H9 (cell line): ENCODE results near the gene AHDC1. TPM values are rescaled to one million over a fixed set of nuclear protein-coding genes. Genes with fewer than 3 reads are reported as not detected.

Source experiments
- DNase-seq: peaks from one replicate; pipeline ENCODE4 v3.0.0-alpha.2; 2017
- H2AFZ ChIP-seq: one replicate; pipeline ENCODE4 v1.6.1; 2013; ENCODE audit warnings: mild to moderate bottlenecking, low read length, control low read depth, moderate library complexity
- H2AK5ac ChIP-seq: 2 replicates; pipeline ENCODE4 v1.6.1; 2013; ENCODE audit warnings: low read length, control low read depth, mixed read lengths; ENCODE audit not compliant: insufficient read length
- H2BK120ac ChIP-seq: one replicate; pipeline ENCODE4 v1.6.1; 2013; ENCODE audit warnings: low read depth, mild to moderate bottlenecking, low read length, control low read depth, inconsistent platforms; ENCODE audit not compliant: poor library complexity, severe bottlenecking
- H2BK12ac ChIP-seq: 2 replicates; pipeline ENCODE4 v1.6.1; 2013; ENCODE audit warnings: low read length, control low read depth, mixed read lengths, low read depth; ENCODE audit not compliant: insufficient read length
- H2BK15ac ChIP-seq: 2 replicates; pipeline ENCODE4 v1.6.1; 2013; ENCODE audit warnings: low read depth, low read length, control low read depth
- H2BK20ac ChIP-seq: one replicate; pipeline ENCODE4 v1.6.1; 2013; ENCODE audit warnings: low read depth, mild to moderate bottlenecking, low read length, control low read depth, inconsistent platforms; ENCODE audit not compliant: poor library complexity, severe bottlenecking
- H2BK5ac ChIP-seq: 2 replicates; pipeline ENCODE4 v1.6.1; 2013; ENCODE audit warnings: low read length, control low read depth, mixed read lengths; ENCODE audit not compliant: insufficient read length
- H3K14ac ChIP-seq: 2 replicates; pipeline ENCODE4 v1.6.1; 2013; ENCODE audit warnings: low read length, control low read depth; ENCODE audit not compliant: insufficient read depth
- H3K18ac ChIP-seq: 2 replicates; pipeline ENCODE4 v1.6.1; 2013; ENCODE audit warnings: low read depth, mild to moderate bottlenecking, mixed read lengths, low read length, control low read depth; ENCODE audit not compliant: insufficient read length
- H3K23ac ChIP-seq: 2 replicates; pipeline ENCODE4 v1.6.1; 2013; ENCODE audit warnings: low read length, control low read depth, mixed read lengths, low read depth; ENCODE audit not compliant: insufficient read length
- H3K23me2 ChIP-seq: 2 replicates; pipeline ENCODE4 v1.6.1; 2013; ENCODE audit warnings: low read depth, mild to moderate bottlenecking, mixed read lengths, low read length, control low read depth; ENCODE audit not compliant: insufficient read length, poor library complexity, severe bottlenecking
- H3K27ac ChIP-seq: 2 replicates; pipeline ENCODE4 v1.5.1; 2013; ENCODE audit warnings: low read length, control low read depth, mixed read lengths, low read depth; ENCODE audit not compliant: insufficient read length
- H3K27me3 ChIP-seq: 2 replicates; pipeline ENCODE4 v1.6.1; 2013; ENCODE audit warnings: low read length, control low read depth, inconsistent platforms; ENCODE audit not compliant: insufficient read depth
- H3K4ac ChIP-seq: 2 replicates; pipeline ENCODE4 v1.6.1; 2013; ENCODE audit warnings: low read depth, mild to moderate bottlenecking, control low read depth, inconsistent platforms, low read length, moderate library complexity
- H3K4me1 ChIP-seq: 2 replicates; pipeline ENCODE4 v1.6.1; 2013; ENCODE audit warnings: low read length, control low read depth, inconsistent platforms; ENCODE audit not compliant: insufficient read depth
- H3K4me2 ChIP-seq: 2 replicates; pipeline ENCODE4 v1.6.1; 2013; ENCODE audit warnings: low read length, control low read depth, mixed read lengths; ENCODE audit not compliant: insufficient read length, insufficient read depth
- H3K56ac ChIP-seq: 2 replicates; pipeline ENCODE4 v1.6.1; 2013; ENCODE audit warnings: low read depth, mild to moderate bottlenecking, mixed read lengths, low read length, control low read depth; ENCODE audit not compliant: insufficient read length
- H3K79me1 ChIP-seq: 2 replicates; pipeline ENCODE4 v1.6.1; 2013; ENCODE audit warnings: low read depth, mild to moderate bottlenecking, moderate library complexity, low read length, control low read depth, inconsistent platforms; ENCODE audit not compliant: insufficient read depth, poor library complexity, severe bottlenecking
- H3K79me2 ChIP-seq: 2 replicates; pipeline ENCODE4 v1.6.1; 2013; ENCODE audit warnings: low read length, control low read depth, inconsistent platforms; ENCODE audit not compliant: insufficient read depth
- H3K9ac ChIP-seq: 2 replicates; pipeline ENCODE4 v1.6.1; 2013; ENCODE audit warnings: low read length, control low read depth, mixed read lengths; ENCODE audit not compliant: insufficient read length; ENCODE audit errors: extremely low read depth
- H3K9me3 ChIP-seq: one replicate; pipeline ENCODE4 v1.6.1; 2013; ENCODE audit warnings: low read depth, low read length, inconsistent platforms; ENCODE audit not compliant: control insufficient read depth
- H3T11ph ChIP-seq: one replicate; pipeline ENCODE4 v1.6.1; 2013; ENCODE audit warnings: mild to moderate bottlenecking, low read length, control low read depth, inconsistent platforms
- H4K20me1 ChIP-seq: one replicate; pipeline ENCODE4 v1.6.1; 2013; ENCODE audit not compliant: control insufficient read depth, insufficient read length, insufficient read depth
- H4K5ac ChIP-seq: 2 replicates; pipeline ENCODE4 v1.6.1; 2013; ENCODE audit warnings: low read depth, mild to moderate bottlenecking, mixed read lengths, low read length, control low read depth; ENCODE audit not compliant: insufficient read length
- H4K8ac ChIP-seq: replicated peaks from 2 replicates; pipeline ENCODE4 v1.6.1; 2013; ENCODE audit warnings: low read length, control low read depth, mixed read lengths, low read depth; ENCODE audit not compliant: insufficient read length
- H4K91ac ChIP-seq: 2 replicates; pipeline ENCODE4 v1.6.1; 2013; ENCODE audit warnings: low read depth, mild to moderate bottlenecking, moderate library complexity, mixed read lengths, low read length, control low read depth; ENCODE audit not compliant: insufficient read length
- H3K27ac Mint-ChIP-seq, 3 experiments: 2 replicates in 2 of 3; 3 replicates in 1 of 3; pipeline ENCODE4 v1.8.0; 2020 to 2021; ENCODE audit warnings: mixed read lengths in 3 of 3, mild to moderate bottlenecking in 1 of 3, moderate library complexity in 1 of 3
- H3K27me3 Mint-ChIP-seq: 2 replicates; pipeline ENCODE4 v1.8.0; 2021; ENCODE audit warnings: low read depth, mild to moderate bottlenecking, moderate library complexity, mixed read lengths
- H3K36me3 Mint-ChIP-seq, 3 experiments: 2 replicates in 2 of 3; 3 replicates in 1 of 3; pipeline ENCODE4 v1.8.0; 2020 to 2021; ENCODE audit warnings: low read depth in 3 of 3, mixed read lengths in 3 of 3; ENCODE audit not compliant: insufficient read depth in 1 of 3
- H3K4me1 Mint-ChIP-seq, 2 experiments: 2 replicates each; pipeline ENCODE4 v1.8.0; 2020; ENCODE audit warnings: mixed read lengths in 2 of 2
- H3K4me3 Mint-ChIP-seq, 2 experiments: 2 replicates in 1 of 2; 3 replicates in 1 of 2; pipeline ENCODE4 v1.8.0; 2020 to 2021; ENCODE audit warnings: mild to moderate bottlenecking in 2 of 2, mixed read lengths in 2 of 2, moderate library complexity in 1 of 2
- H3K9me3 Mint-ChIP-seq, 2 experiments: 2 replicates in 1 of 2; 3 replicates in 1 of 2; pipeline ENCODE4 v1.8.0; 2020; ENCODE audit warnings: mild to moderate bottlenecking in 2 of 2, mixed read lengths in 2 of 2, moderate library complexity in 1 of 2
- CTCF ChIP-seq: fragments of 200-600 bp; sonication (generic); conservative IDR thresholded peaks from 3 replicates; pipeline ENCODE4 v1.8.0; 2021; ENCODE audit warnings: antibody characterized with exemption, mild to moderate bottlenecking
- WGBS: extraction: QIAGEN DNeasy Blood & Tissue Kit; methylation state at CpG from one replicate; pipeline ENCODE4 v1.1.7; 2013; ENCODE audit warnings: missing lambda C conversion rate, low lambda C conversion rate, mixed read lengths; ENCODE audit not compliant: insufficient read length; ENCODE audit errors: extremely low coverage; 5-methylcytosine and 5-hydroxymethylcytosine counted together
- total RNA-seq: library from RNA; stranded (reverse); gene quantifications from 2 replicates; pipeline ENCODE4 v1.2.1, GENCODE V29; 2021

AHDC1 gene
- total RNA-seq, 1 experiment from 2014 or later: 29.4 TPM

- no peak overlapping the region for H3K9ac ChIP-seq
- no peaks in the 10 kb centered on the region for H4K20me1 ChIP-seq
- peaks cover 12% of the 10 kb centered on the region for H3K27me3 Mint-ChIP-seq
- no peaks in the 10 kb centered on the region for H3K9me3 Mint-ChIP-seq
- no peak for TF ChIP-seq CTCF
- no peak overlapping the region for H3K4me2 ChIP-seq
- H3K56ac ChIP-seq: no peak overlapping the region
- no peaks in the 10 kb centered on the region for H3K36me3 Mint-ChIP-seq
- H2BK120ac ChIP-seq: no peak overlapping the region
- H3K79me1 ChIP-seq: no peaks in the 10 kb centered on the region
- no CpG with 5 or more reads among the region's 2 CpGs for WGBS
- H4K8ac ChIP-seq: no peak overlapping the region
- H3K4me3 Mint-ChIP-seq: no peak overlapping the region
- no peak overlapping the region for H2BK15ac ChIP-seq
- no peak overlapping the region for H3K23ac ChIP-seq
- H2BK20ac ChIP-seq: no peak overlapping the region
- peaks cover 13% of the 10 kb centered on the region; the same call in 1 of the 2 replicates for H3K27me3 ChIP-seq
- DNase-seq: no peak
- H2BK12ac ChIP-seq: no peak overlapping the region
- H3K18ac ChIP-seq: no peak overlapping the region
- H3K9me3 ChIP-seq: no peaks in the 10 kb centered on the region
- no peak overlapping the region for H3K27ac Mint-ChIP-seq
- peaks cover 3% of the 10 kb centered on the region for H3K4me1 ChIP-seq
- no peak overlapping the region for H3K27ac ChIP-seq
- H4K91ac ChIP-seq: no peak overlapping the region
- no peak overlapping the region for H3K4ac ChIP-seq
- H2BK5ac ChIP-seq: no peak overlapping the region
- peaks cover 8 to 22% of the 10 kb centered on the region in 2 experiments for H3K4me1 Mint-ChIP-seq
- no peaks in the 10 kb centered on the region for H3K79me2 ChIP-seq
- H4K5ac ChIP-seq: no peak overlapping the region
- H3K23me2 ChIP-seq: peaks cover 8% of the 10 kb centered on the region
- no peak overlapping the region for H2AK5ac ChIP-seq
- H3T11ph ChIP-seq: no peak overlapping the region
- no peak overlapping the region for H2AFZ ChIP-seq
- H3K14ac ChIP-seq: no peak overlapping the region
These were observed 34.9 kb upstream of the AHDC1 start for GRCh38 chr1:27638805-27639204.
